HG03039 (cell line): ENCODE results near the gene ROS1.
"Not testable (repeated sequence)": the region's sequence is repeated elsewhere in the genome, so short reads cannot be mapped to it uniquely, and the experiment has no call there.

Source experiments
- ATAC-seq: cut with Tn5 transposase; IDR thresholded peaks from one replicate; pipeline ENCODE4 v1.9.1; 2021; ENCODE audit warnings: mild to moderate bottlenecking, moderate library complexity; ENCODE audit not compliant: unreplicated experiment

ROS1 gene

DNA sequence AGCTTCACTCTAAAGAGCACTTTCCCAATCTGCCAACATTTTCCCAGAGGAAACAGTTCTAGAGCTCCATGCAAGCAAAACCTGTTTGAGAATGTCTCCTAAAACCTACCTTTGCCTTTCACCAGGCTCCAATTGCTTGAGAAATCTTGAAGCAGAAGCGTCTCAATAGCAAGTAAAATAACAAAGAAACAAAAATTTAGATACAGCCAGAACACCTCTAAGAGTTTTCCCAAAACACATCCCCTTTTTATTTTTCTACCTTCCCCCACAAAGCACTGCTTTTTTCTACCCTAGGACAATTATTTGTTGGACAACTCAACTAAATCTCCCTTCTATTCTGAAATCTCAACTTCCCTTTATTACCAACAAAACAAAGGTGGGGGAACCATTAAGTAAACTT, 156.8 kb downstream of the ROS1 start:
- ATAC-seq, result no peak

DNA sequence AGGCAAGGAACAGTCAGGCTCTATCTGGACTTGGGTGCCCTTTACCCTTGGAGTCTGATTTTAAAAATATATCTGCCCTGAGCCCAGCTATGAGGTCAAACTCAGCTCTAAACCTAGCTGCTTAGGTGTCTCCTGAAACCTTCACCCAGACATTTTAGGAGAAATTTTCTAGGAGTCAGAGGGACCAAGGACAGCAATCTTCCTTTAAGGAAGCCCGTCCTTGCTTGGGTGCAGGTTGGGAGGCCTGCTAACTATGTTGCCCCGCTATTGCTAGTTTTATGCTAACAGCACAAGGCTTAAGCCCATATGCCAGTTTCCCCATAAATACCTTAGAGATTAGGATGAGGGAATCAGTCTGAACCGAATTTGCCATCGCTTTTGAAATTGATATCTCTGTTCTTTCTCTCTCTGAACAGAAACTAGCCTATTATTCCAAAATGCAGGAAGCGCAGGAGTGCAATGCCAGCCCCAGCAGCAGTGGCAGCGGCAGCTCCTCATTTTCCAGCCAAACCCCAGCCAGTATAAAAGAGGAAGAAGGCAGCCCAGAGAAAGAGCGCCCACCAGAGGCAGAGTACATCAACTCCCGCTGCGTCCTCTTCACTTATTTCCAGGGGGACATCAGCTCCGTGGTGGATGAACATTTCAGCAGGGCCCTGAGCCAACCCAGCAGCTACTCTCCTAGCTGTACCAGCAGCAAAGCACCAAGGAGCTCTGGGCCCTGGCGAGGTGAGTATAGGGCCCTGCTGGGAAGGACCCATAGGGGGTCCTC, 157.8 kb downstream of the ROS1 start:
- ATAC-seq, result no peak

DNA sequence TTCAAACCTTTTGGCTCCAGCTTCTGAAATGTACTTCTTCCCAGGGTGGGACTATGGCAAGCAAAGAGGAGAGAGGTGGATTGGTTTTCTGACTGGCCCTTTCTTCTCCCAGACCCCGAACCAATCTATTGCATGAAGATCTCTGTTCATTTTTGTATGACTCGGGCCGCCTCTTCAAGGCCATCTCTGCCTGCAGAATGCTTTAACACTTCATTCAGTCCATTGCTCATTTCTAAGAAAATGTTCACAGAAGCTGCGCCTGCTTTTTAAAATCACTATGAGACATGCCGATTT, 158.7 kb downstream of the ROS1 start:
- ATAC-seq, result no peak

- no peak for ATAC-seq
These were observed 159.3 kb downstream of the ROS1 start for GRCh38 chr6:117266257-117267053.

- peak; percentile 24 for ATAC-seq
These were observed 160.1 kb downstream of the ROS1 start, which contains the start of gene VGLL2 for GRCh38 chr6:117265410-117266256. VGLL2 (plus strand) TSS chr6:117265558; CDS start chr6:117265764, 206 bp downstream.

- ATAC-seq, result peak; percentile 57
These were observed 160.9 kb downstream of the ROS1 start for GRCh38 chr6:117264692-117265409.

GRCh38 chr6:117264369-117264691, 161.4 kb downstream of the ROS1 start:
- no peak for ATAC-seq

DNA sequence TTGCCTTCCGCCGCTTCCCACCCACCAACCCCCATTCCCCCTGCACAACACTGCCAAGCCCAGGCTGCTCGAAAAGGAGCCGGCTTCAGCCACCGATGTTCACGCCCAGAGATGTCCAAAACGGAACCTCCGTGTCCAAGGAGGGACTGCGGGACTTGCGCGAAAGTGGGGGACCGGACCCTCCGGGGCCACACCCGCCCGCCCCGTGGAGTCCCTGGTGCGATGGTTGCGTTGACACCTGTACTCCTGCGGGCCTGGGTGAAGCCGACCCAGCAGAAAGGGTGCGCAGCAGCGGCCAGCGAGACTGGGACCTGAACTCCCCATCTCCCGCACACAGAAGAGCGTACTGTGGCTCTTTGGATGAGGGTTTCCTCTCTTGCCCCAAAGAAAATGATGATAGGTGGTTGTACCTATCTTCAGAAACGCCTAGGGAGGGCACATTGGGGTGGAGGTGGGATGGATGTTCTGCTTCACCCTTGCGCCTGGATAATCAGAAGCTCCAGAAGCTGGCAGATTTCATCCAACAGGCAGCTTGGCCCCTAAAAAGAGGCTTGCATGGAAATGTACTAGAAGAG, 162.3 kb downstream of the ROS1 start:
- no peak for ATAC-seq

DNA sequence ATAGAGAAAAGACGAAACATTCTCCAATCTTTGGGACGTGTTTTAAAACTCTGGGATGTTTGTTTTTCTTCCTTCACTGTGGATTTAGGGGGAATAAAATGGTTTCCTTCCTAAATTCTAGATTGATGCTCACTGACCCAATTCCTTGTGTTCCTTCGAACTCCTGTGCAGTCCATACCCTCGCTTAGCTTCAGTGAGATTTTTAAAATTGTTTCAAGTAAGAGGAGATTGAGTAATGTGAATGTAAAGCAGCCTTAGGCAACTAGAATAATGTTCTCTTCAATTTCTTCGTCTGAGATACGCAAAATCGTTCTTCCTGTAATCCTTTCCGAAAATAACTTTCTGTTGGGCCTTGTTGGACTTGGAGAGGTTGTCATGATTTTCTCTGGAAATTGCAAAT, 162.9 kb downstream of the ROS1 start:
- ATAC-seq, result no peak

DNA sequence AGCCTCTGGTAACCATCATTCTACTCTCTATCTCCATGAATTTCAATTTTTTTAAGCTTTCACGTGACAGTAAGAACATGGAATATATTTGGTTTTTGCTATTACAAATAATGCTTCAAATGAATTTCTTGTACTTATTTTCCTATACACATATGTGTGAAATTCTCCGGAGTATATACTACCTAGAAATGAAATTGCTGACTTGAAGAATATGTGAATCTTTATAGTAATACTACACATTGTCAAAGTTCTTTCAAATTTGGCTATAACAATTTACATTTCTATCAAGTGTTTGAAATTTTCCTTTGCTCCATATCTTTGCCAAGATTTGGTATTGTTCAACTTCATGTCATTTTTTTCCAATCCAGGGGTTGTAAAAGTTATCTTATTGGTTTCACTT, 172.0 kb downstream of the ROS1 start:
- no peak for ATAC-seq

- ATAC-seq, result not testable (repeated sequence)
These were observed 180.8 kb downstream of the ROS1 start for GRCh38 chr6:117244979-117245378.

GRCh38 chr6:117244571-117244970, 181.2 kb downstream of the ROS1 start:
- ATAC-seq, result not testable (repeated sequence)
